ENCODE results near the gene EVX2. TPM values are rescaled to one million over a fixed set of nuclear protein-coding genes. Genes with fewer than 3 reads are reported as not detected.

Gene EVX2
- total and polyA plus RNA-seq, 9 of the 15 experiments (the other 6 are each of a cell fraction or from before 2014, with no cell fraction given) = not detected

- ChIA-PET POLR2A (no interaction called here), CTCF (ENCODE audit: low intra/inter-chr PET ratio) (interaction anchor here (0.6 to 2.7 kb wide), 4 partner anchors 10 to 1068 kb away, joined by 4 to 13 read pairs (median 4); no protein-coding TSS in a partner anchor)
- Histone ChIP-seq H4K20me1 (replicated peaks; ENCODE audit: control insufficient read depth, insufficient read depth, low read length) (peaks cover 13% of the 10 kb centered on the region; the same call in 1 of the 2 replicates), H3K36me3 (ENCODE audit: control insufficient read depth, insufficient read depth, low read length) (no peaks in the 10 kb centered on the region), H3K9me1 (ENCODE audit: control insufficient read depth, insufficient read depth, low read length) (no peaks in the 10 kb centered on the region), H3K27me3 (ENCODE audit: control insufficient read depth in 2 of 2, insufficient read depth in 2 of 2, low read length in 2 of 2) (peaks cover 76 to 80% of the 10 kb centered on the region in 2 experiments), H3K4me3 (no peak overlapping the region), H3K9me3 (replicated peaks; ENCODE audit: control insufficient read depth, insufficient read depth, low read depth, low read length) (no peaks in the 10 kb centered on the region), H3K79me2 (ENCODE audit: control insufficient read depth, insufficient read depth, low read length) (no peaks in the 10 kb centered on the region), H2AFZ (ENCODE audit: low read depth, low read length) (no peak overlapping the region), H3K9ac (ENCODE audit: insufficient read depth in 1 of 2, low read depth in 2 of 2, low read length in 2 of 2) (no peak overlapping the region), H3K27ac (ENCODE audit: extremely low read depth, low read depth, low read length) (no peak overlapping the region), H3K4me2 (ENCODE audit: insufficient read depth, low read length) (no peak overlapping the region), H3K4me1 (replicated peaks in 1 of 2; ENCODE audit: control insufficient read depth in 2 of 2, insufficient read depth in 2 of 2, low read length in 2 of 2) (peaks cover 8 to 24% of the 10 kb centered on the region in 2 experiments)
- 7% methylated on average over 33 of the region's 35 CpGs for WGBS (ENCODE audit: insufficient coverage, low coverage, missing lambda C conversion rate)
- in situ Hi-C loops (cut with MboI) (loop anchor here (5.0 to 25.0 kb wide), 2 partner anchors 736 to 1061 kb away; no protein-coding TSS in a partner anchor), intact Hi-C loops (cut with micrococcal nuclease) (loop anchor here (5.0 kb wide), 4 partner anchors 221 to 1351 kb away; no protein-coding TSS in a partner anchor)
- BruUV-seq (replicated peaks) = no TSS peak
- no peak for ATAC-seq
- TF ChIP-seq SPI1 (IDR thresholded peaks at IDR 0.05; ENCODE audit: borderline replicate concordance, low read depth, low read length) = 0 out of 2 replicates have a peak, but pooled peaks have one; percentile 13
- TF ChIP-seq RHOXF2B (CRISPR knock-in tag; conservative IDR thresholded peaks at IDR 0.05) = no peak
- FAIRE-seq = no peak
- no peak for DNase-seq (ENCODE audit: extremely low read depth in 1 of 4, low spot score in 3 of 4)
These were observed 14.8 kb upstream of the EVX2 start for GRCh38 chr2:176098366-176099158.
